Measurements from ENCODE around the gene UPK1B. TPM values are rescaled to one million over a fixed set of nuclear protein-coding genes. Genes with fewer than 3 reads are reported as not detected.
A peak's percentile ranks its signal among the peaks of the same experiment; 100 is the strongest.

UPK1B gene
- total RNA-seq, 6 experiments from 2014 or later: 0.20 TPM; not detected in 5

DNA sequence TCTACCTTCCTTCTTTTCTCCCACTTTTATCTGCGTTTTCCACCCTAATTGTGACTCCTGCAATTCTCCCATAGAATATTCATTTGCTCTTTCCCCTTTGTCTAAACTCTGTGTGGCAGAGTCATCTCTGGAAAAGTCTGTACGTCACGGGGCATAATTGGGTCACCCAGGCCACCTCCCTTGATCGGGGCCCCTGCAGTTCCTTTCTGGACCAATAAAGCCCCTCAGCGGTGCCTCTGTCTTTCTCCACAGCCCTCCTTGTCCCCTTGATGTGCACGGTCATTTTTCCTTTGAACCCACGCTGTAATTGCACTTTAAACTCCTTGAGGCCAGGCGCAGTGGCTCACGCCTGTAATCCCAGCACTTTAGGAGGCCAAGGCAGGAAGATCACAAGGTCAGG, 10.7 kb downstream of the UPK1B start:
- H3K4me3 ChIP-seq: no peak overlapping the region
- H3K9me3 ChIP-seq: no peaks in the 10 kb centered on the region
- 77% methylated on average over 9 of the region's 9 CpGs for WGBS (ENCODE audit: insufficient coverage, low coverage, low lambda C conversion rate, missing lambda C conversion rate)
- no peaks in the 10 kb centered on the region for H3K4me1 ChIP-seq
- DNase-seq (no peak), ATAC-seq (no peak)
- TF ChIP-seq CTCF (IDR thresholded peaks at IDR 0.05) (no peak), POLR2A (IDR thresholded peaks at IDR 0.05) (no peak)
- intact Hi-C loops (cut with DNase I): no loop called here
- H3K27me3 ChIP-seq: no peaks in the 10 kb centered on the region
- H3K36me3 ChIP-seq: no peaks in the 10 kb centered on the region
- H3K27ac ChIP-seq: no peak overlapping the region

DNA sequence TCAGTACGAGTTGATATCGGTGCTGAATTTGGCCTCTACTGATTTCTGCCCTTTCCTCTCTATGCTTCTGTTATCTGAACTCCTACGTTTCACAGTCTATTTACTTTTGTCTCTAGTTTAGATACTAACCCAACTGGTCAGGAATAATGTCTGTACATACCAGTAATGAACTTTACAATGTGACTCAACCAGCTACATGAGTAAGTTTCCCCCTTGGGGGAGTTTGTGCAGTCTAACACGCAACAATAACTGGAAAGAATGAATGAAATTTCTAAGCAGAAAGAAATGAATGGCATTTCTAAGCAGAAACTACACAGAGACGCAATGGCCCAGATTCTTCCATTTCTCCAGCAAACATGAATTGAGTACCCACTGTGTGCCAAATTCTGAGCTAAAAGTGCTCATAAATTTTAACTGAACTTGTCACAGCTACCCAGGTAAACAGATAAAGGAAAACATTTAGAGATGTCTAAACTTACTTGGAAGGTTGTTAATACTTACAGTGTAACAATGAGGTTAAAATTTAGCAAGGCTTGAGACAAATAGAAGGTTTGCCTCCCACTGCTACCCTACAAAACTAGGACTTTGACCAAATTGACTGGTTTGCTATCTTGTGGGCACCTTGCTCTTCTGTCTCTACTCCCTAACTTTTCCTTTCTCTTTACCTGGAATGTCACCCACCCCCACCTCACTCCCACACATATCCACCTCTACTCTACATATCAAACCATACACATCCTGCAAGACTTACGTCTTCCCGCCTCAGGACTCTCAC, 11.6 kb downstream of the UPK1B start:
- intact Hi-C loops (cut with DNase I): no loop called here
- ATAC-seq: peak in 1 of 4 donors; percentile 69

GRCh38 chr3:119187266-119187665, 13.9 kb downstream of the UPK1B start:
- DNase-seq (no peak), ATAC-seq (no peak)
- no peak overlapping the region for H3K27ac ChIP-seq
- H3K4me1 ChIP-seq: no peaks in the 10 kb centered on the region
- no peaks in the 10 kb centered on the region for H3K27me3 ChIP-seq
- no peak overlapping the region for H3K4me3 ChIP-seq
- TF ChIP-seq POLR2A (IDR thresholded peaks at IDR 0.05) (no peak), CTCF (IDR thresholded peaks at IDR 0.05) (no peak)
- intact Hi-C loops (cut with DNase I): no loop called here
- no peaks in the 10 kb centered on the region for H3K9me3 ChIP-seq
- no peaks in the 10 kb centered on the region for H3K36me3 ChIP-seq

More for the DNA sequence above, 11.6 kb downstream of the UPK1B start:
- Histone ChIP-seq H3K27ac (no peak overlapping the region), H3K27me3 (no peaks in the 10 kb centered on the region), H3K9me3 (no peaks in the 10 kb centered on the region), H3K4me3 (no peak overlapping the region), H3K36me3 (no peaks in the 10 kb centered on the region), H3K4me1 (no peaks in the 10 kb centered on the region)
- 58% methylated on average over 7 of the region's 7 CpGs for WGBS (ENCODE audit: insufficient coverage, low coverage, low lambda C conversion rate, missing lambda C conversion rate)
- DNase-seq: no peak
- no peak for TF ChIP-seq CTCF (IDR thresholded peaks at IDR 0.05)
- no peak for TF ChIP-seq POLR2A (IDR thresholded peaks at IDR 0.05)

DNA sequence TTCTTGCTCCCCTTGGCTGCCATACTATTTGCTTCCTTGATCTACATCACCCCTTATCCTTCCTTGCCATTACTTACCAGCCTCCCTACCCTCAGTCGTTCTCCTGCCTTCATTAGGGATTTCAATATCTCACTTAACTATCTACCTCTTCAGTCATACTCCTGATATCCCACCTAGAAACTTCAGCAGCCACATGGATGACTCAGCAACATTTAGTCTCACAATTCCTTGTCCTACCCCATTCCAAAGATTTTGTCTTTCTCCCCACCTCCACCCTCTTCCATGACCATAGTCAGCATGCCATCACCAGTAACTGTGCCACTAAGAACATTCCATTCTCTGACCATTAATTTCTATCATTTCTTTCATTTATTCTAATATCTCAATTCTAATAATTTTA, 18.4 kb downstream of the UPK1B start:
- H3K4me3 ChIP-seq: no peak overlapping the region
- TF ChIP-seq CTCF (IDR thresholded peaks at IDR 0.05) (no peak), POLR2A (IDR thresholded peaks at IDR 0.05) (no peak)
- H3K9me3 ChIP-seq: no peaks in the 10 kb centered on the region
- H3K4me1 ChIP-seq: no peaks in the 10 kb centered on the region
- WGBS (ENCODE audit: insufficient coverage, low coverage, low lambda C conversion rate, missing lambda C conversion rate): 53% methylated on average over 1 of the region's 1 CpG
- H3K36me3 ChIP-seq: no peaks in the 10 kb centered on the region
- DNase-seq: no peak
- H3K27ac ChIP-seq: no peak overlapping the region
- no peaks in the 10 kb centered on the region for H3K27me3 ChIP-seq
- no peak for ATAC-seq
- intact Hi-C loops (cut with DNase I): no loop called here
